ENCODE data around the gene RAPGEF2. TPM values are rescaled to one million over a fixed set of nuclear protein-coding genes. Genes with fewer than 3 reads are reported as not detected.

Gene RAPGEF2
- total and polyA plus RNA-seq, 2 donors (not counting 1 experiment from before 2014, with no cell fraction given), result 10.9 to 45.8 TPM

- CTCF ChIA-PET, result interaction anchor here (1.2 to 4.9 kb wide), 4 partner anchors 12 to 322 kb away, joined by 3 to 39 read pairs (median 6); no protein-coding TSS in a partner anchor
- DNase-seq, result no peak
- POLR2A ChIA-PET, result no interaction called here
- Histone ChIP-seq H3K4me2 (replicated peaks; ENCODE audit: low read depth, low read length, poor library complexity, severe bottlenecking) (no peak overlapping the region), H3K79me2 (ENCODE audit: control insufficient read depth, insufficient read depth, low read length) (peaks cover 46% of the 10 kb centered on the region), H3K27ac (ENCODE audit: low read length in 2 of 2) (no peak overlapping the region), H3K4me1 (ENCODE audit: control insufficient read depth in 2 of 2, insufficient read depth in 2 of 2, low read length in 2 of 2) (peaks cover 33 to 39% of the 10 kb centered on the region in 2 donors), H3K27me3 (replicated peaks in 1 of 4; ENCODE audit: control extremely low read depth in 1 of 4, control insufficient read depth in 3 of 4, insufficient read depth in 4 of 4, low read length in 3 of 4) (peaks cover 0 to 7% (median 6%) of the 10 kb centered on the region in 4 experiments), H3K9me3 (ENCODE audit: control extremely low read depth in 1 of 3, control insufficient read depth in 2 of 3, insufficient read depth in 1 of 3, low read length in 2 of 3) (no peaks in the 10 kb centered on the region), H3K4me3 (ENCODE audit: control extremely low read depth in 1 of 5, extremely low read depth in 1 of 5, insufficient read depth in 1 of 5, low read depth in 2 of 5, low read length in 4 of 5) (no peak overlapping the region), H2AFZ (ENCODE audit: insufficient read depth, low read depth, low read length, poor library complexity, severe bottlenecking) (no peak overlapping the region), H4K20me1 (ENCODE audit: control insufficient read depth, insufficient read depth, low read length, poor library complexity, severe bottlenecking) (peaks cover 67% of the 10 kb centered on the region), H3K36me3 (replicated peaks in 1 of 2; ENCODE audit: control extremely low read depth in 1 of 2, control insufficient read depth in 1 of 2, extremely low read depth in 1 of 2, insufficient read depth in 2 of 2, low read length in 1 of 2) (no peaks in the 10 kb centered on the region), H3K9ac (ENCODE audit: low read length) (no peak overlapping the region)
- H3K27me3 Mint-ChIP-seq, result peaks cover 27% of the 10 kb centered on the region
- H3K4me3 Mint-ChIP-seq, result no peak overlapping the region
- no peaks in the 10 kb centered on the region for H3K9me3 Mint-ChIP-seq (ENCODE audit: insufficient read depth)
- no CpG with 5 or more reads among the region's 4 CpGs for WGBS (ENCODE audit: insufficient coverage)
- no peak overlapping the region for H3K27ac Mint-ChIP-seq
- TF ChIP-seq CTCF (IDR thresholded peaks at IDR 0.05), result no peak
- no peak for TF ChIP-seq EZH2 (IDR thresholded peaks at IDR 0.05; ENCODE audit: borderline replicate concordance, insufficient read depth, low read depth, low read length, poor library complexity, severe bottlenecking)
- H3K4me1 Mint-ChIP-seq, result peaks cover 67% of the 10 kb centered on the region
- ATAC-seq (ENCODE audit: low read depth), result no peak
- intact Hi-C loops (cut with micrococcal nuclease), result loop anchor here (2.0 kb wide), 1 partner anchor 443 kb away; no protein-coding TSS in a partner anchor
Observed at GRCh38 chr4:159173886-159174285, 71.0 kb downstream of the RAPGEF2 start.

GRCh38 chr4:159174645-159175084, 71.8 kb downstream of the RAPGEF2 start:
- Mint-ChIP-seq H3K4me3 (no peak overlapping the region), H3K9me3 (ENCODE audit: insufficient read depth) (no peaks in the 10 kb centered on the region), H3K27ac (no peak overlapping the region), H3K4me1 (peaks cover 70% of the 10 kb centered on the region), H3K27me3 (peaks cover 27% of the 10 kb centered on the region)
- Histone ChIP-seq H3K36me3 (replicated peaks in 1 of 2; ENCODE audit: control extremely low read depth in 1 of 2, control insufficient read depth in 1 of 2, extremely low read depth in 1 of 2, insufficient read depth in 2 of 2, low read length in 1 of 2) (no peaks in the 10 kb centered on the region), H3K4me3 (ENCODE audit: control extremely low read depth in 1 of 5, extremely low read depth in 1 of 5, insufficient read depth in 1 of 5, low read depth in 2 of 5, low read length in 4 of 5) (no peak overlapping the region), H3K4me1 (ENCODE audit: control insufficient read depth in 2 of 2, insufficient read depth in 2 of 2, low read length in 2 of 2) (peaks cover 34 to 44% of the 10 kb centered on the region in 2 donors), H3K27ac (ENCODE audit: low read length in 2 of 2) (no peak overlapping the region), H4K20me1 (ENCODE audit: control insufficient read depth, insufficient read depth, low read length, poor library complexity, severe bottlenecking) (peaks cover 63% of the 10 kb centered on the region), H3K9me3 (ENCODE audit: control extremely low read depth in 1 of 3, control insufficient read depth in 2 of 3, insufficient read depth in 1 of 3, low read length in 2 of 3) (no peaks in the 10 kb centered on the region), H2AFZ (ENCODE audit: insufficient read depth, low read depth, low read length, poor library complexity, severe bottlenecking) (no peak overlapping the region), H3K79me2 (ENCODE audit: control insufficient read depth, insufficient read depth, low read length) (peaks cover 53% of the 10 kb centered on the region), H3K27me3 (replicated peaks in 1 of 4; ENCODE audit: control extremely low read depth in 1 of 4, control insufficient read depth in 3 of 4, insufficient read depth in 4 of 4, low read length in 3 of 4) (peaks cover 0 to 9% (median 6%) of the 10 kb centered on the region in 4 experiments), H3K4me2 (replicated peaks; ENCODE audit: low read depth, low read length, poor library complexity, severe bottlenecking) (no peak overlapping the region), H3K9ac (ENCODE audit: low read length) (no peak overlapping the region)
- ChIA-PET POLR2A (no interaction called here), CTCF (interaction anchor here (1.1 to 4.9 kb wide), 3 partner anchors 12 to 321 kb away, joined by 3 to 39 read pairs (median 3); no protein-coding TSS in a partner anchor)
- no peak for TF ChIP-seq CTCF (IDR thresholded peaks at IDR 0.05)
- no peak for TF ChIP-seq EZH2 (IDR thresholded peaks at IDR 0.05; ENCODE audit: borderline replicate concordance, insufficient read depth, low read depth, low read length, poor library complexity, severe bottlenecking)
- intact Hi-C loops (cut with micrococcal nuclease), result loop anchor here (1.0 to 5.0 kb wide), 5 partner anchors 29 to 502 kb away; partner anchors contain the start of genes C4orf46, ETFDH and RAPGEF2
- 33% methylated on average over 1 of the region's 2 CpGs for WGBS (ENCODE audit: insufficient coverage)
- ATAC-seq (ENCODE audit: low read depth) (no peak), DNase-seq (no peak)

Measured in B cell (primary cell).